Non-pigmented ciliary epithelial cell (primary cell): ENCODE data around the gene PGBD1.
"Not testable (repeated sequence)": the region's sequence is repeated elsewhere in the genome, so short reads cannot be mapped to it uniquely, and the experiment has no call there.

Source experiments
- DNase-seq: peaks from one replicate; pipeline ENCODE4 v3.0.0-alpha.2; 2010; ENCODE audit warnings: low read depth

PGBD1 gene

DNA sequence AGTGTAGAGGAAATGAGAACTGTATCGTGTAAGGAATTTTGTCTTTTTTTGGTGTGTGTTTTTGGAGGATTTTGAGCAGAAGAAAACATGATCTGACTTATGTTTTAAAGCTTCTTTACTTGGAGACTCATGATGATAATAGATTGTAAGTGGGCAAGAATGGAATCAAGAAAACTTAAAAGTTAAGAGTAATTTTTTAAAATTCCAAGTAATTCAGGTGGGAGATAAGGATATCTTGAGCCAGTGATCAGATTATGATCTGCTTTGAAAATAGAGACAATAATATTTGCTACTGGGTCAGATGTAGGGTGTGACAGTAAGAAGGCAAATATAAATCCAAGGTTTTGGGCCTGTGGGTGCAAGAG, 13.7 kb upstream of the PGBD1 start:
- no peak for DNase-seq

DNA sequence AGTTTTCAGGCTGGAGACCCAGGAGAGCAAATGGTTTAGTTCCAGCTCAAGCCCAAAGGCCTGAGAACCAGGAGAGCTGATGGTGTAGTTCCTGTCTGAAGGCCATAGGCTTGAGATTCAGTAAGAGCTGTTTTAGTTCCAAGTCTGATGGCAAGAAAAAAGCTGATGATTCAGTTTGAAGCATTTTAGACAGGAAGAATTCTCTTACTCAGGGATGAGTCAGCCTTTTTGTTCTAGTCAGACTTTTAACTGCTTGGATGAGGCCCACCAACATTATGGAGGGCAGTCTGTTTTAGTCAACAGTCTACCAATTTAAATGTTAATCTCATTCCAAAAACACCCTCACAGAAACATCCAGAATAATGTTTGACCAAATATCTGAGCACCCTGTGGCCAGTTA, 11.9 kb upstream of the PGBD1 start:
- DNase-seq: peak; percentile 79

DNA sequence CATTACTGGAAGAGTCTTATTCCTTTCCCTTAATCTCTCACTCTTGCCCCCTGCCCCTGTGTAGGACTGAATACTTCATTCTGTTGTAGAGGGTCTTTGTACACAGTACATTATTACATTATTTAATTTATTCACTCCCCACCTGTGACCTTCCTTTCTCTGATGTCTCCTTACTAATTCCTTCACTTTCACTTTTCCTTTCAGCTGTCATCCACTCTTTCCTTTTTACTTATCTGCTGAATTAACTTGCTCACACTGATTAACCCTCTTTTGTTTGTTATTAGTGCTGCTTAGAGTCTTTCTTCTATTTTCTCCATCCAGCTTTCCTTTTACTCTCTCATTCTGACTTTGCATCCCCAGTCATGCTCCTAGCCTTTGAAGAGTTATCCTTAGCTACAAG, 6.5 kb upstream of the PGBD1 start:
- no peak for DNase-seq

DNA sequence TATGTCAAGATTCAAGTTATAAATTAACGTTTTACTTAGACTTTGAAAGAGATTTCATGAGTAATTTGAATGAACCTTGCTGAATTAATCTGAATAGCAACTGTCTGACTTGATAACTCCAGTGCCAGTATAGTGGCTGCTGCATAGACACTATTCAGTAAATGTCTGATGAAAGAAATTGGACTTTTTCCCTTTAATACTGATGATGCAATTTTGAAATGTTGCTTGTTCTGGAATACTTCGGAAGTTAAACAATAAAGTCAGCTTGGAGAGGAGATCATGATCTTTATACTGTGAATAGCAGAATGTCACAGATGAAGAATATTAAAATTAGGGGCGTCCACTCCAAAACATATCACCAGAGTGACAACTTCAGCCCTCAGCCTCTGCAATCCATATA, 3.6 kb upstream of the PGBD1 start:
- DNase-seq: no peak

DNA sequence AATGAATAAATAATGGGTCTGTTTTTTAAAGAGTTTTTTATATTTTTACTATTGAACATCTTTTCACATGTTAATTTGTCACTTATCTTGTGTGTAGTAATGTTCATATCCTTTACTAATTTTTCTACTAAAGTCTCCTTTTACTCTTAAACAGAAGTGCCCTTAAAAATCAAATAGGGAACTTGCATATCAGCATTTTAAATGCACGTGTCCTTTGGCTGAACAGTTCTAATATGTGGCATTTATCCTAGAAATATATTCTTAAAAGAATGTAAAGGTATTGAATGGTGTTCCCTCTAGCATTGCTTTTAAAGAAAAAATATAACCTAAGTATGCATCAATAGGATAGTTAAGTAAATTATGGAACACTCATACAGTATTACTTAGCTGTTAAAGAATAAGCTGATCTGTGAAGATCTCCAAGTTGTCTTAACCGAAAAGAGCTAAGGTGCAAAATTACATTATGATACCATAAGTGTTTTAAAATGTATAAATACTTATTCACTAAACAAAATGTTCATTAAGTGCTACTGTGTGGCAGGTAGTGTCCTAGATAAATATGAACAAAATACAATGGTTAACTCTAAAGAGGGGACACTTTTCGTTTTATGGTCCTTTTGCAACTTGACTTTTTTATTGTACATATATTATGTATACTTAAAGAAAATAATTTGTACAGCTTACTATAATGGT, 631 bp upstream of the PGBD1 start:
- DNase-seq: no peak

DNA sequence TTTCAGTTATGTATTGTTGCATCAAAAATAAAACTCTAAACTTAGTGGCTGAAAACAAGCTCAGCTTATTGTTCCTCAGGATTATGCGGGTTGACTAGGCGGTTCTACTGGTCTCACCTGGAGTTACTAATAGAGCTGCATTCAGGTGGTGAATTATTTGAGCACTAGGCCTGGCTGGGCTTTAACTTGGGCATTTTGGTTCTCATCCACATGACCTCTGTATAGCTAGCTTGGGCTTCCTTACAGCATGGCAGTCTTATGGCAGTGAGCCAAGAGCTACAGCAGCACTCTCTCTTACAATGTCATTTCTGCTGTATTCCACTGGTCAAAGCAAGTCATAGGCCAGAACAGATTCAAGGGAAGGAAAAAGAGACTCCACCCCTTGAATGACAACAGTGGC, 1.6 kb downstream of the PGBD1 start:
- DNase-seq: no peak

DNA sequence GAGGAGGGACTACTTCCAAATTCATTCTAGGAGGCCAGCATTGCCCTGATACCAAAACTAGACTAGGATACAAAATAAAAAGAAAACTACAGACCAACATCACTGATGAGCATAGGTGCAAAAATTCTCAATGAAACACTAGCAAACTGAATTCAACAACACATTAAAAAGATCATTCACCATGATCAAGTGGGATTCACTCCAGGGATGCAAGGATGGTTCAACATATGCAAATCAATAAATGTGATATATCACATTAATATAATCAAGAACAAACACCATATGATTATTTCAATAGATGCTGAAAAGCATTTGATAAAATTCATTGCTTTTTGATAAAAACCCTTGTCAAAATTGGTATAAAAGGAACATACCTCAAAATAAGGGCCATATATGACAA, 10.2 kb downstream of the PGBD1 start:
- no peak for DNase-seq

DNA sequence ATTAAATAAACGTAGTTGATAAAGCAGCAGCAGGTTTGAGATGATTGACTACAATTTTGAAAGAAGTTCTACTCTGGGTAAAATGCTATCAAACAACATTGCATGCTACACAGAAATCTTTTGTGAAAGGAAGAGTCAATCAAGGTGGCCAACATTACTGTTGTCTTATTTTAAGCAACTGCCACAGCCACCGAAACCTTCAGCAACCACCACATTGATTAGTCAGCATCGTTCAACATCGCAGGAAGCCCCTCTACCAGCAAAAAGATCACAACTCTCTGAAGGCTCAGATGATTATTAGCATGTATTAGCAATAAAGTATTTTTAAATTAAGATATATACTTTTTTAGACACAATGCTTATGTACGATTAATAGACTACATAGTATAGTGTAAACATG, 14.0 kb downstream of the PGBD1 start:
- DNase-seq: no peak

DNA sequence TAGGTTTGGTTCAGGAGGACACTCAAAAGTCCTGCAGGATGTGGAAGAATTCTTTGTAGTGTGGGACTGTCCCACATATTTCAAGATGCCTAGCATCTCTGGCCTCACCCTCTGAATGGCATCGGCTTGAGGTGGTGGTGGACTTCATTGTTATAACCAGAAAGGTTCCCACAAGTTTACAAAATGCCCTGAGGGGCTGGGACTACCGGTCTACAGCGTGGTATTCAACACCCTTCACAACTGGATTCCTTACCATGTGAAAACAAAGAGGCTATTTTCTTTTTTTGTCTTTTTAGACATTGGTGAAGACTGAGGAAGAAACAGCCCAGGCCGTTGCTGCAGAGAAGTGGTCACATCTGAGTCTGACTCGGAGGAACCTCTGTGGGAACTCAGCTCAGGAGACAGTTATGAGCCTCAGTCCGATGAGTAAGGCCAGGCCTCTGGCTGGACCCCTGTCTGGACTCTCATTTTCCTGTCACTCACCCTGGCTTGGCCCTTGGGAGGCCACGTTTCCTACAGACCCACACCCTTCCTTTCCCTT, 15.2 kb downstream of the PGBD1 start:
- DNase-seq: no peak

DNA sequence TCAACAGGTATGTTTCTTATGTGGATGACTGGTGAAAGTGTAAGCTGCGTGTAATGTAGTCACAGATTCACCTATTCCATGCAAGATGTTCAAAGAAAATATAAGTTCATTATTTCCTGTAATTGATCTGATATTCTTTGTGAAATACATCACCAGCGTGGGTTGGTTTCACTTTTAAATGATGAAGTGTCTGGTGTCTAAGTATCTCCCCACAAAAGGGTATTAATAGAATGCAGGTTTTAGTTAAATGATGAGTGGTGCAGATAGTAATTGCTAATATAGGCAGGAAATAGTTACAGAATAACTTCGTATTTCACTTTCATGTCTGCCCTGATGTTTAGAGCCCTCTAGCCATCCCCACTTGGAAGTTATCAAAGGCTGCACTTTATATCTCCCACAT, 22.2 kb downstream of the PGBD1 start:
- no peak for DNase-seq

DNA sequence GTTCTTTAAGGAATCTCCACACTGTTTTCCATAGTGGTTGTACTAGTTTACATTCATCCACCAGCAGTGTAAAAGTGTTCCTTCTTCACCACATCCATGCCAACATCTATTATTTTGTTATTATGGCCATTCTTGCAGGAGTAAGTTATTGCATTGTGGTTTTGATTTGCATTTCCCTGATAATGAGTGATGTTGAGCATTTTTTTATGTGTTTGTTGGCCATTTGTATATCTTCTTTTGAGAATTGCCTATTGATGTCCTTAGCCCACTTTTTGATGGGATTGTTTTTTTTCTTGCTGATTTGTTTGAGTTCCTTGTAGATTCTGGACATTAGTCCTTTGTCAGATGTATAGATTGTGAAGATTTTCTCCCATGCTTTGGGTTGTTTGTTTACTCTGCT, 25.0 kb downstream of the PGBD1 start:
- not testable (repeated sequence) for DNase-seq

DNA sequence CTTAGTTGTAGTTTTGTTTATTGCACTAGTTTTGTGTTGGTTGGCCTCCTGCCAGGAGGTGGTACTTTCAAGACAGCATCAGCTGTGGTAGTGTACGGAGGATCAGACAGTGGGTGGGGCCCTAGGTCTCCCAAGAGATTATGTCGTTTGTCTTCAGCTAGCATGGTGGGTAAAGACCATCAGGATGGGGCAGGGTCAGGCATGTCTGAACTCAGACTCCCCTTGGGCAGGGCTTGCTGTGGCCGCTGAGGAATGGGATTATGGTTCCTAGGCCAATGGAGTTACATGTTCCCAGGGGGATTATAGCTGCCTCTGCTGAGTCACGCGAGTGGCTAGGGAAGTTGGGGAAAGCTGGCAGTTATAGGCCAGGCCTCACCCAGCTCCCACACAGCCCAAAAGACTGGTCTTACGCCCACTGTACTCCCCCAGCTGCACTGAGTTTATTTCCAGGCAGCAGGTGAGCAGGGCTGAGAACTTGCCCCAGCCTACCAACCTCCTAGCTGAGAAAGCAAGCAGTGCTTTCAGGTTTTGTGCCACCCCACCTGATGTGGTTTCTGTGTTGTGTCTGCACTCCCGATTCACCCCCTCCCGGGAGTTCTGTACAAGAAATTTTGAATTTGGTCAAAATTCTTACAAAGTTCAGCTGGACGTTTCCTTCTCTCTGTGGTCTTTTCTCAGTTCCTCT, 29.9 kb downstream of the PGBD1 start:
- DNase-seq: no peak

DNA sequence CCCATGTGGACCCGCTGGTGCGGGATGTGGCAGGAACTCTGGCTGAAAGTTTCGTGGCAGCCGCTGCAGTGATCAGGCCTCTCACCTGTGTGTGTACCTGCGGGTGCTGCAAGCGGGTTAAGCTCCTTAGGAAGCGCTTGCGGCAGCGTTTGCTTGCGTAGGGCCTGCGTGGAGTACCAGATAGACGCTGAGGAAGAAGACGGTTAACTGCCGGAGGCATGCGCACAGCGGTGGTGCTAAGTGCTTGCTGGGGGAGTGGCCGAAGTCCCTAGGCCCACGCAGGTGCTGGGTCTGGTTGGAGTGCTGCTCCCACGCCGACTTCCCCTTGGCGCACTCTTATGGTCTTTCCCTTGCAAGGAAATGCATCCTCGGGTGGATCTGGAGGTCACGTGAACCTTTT, 31.6 kb downstream of the PGBD1 start:
- no peak for DNase-seq

DNA sequence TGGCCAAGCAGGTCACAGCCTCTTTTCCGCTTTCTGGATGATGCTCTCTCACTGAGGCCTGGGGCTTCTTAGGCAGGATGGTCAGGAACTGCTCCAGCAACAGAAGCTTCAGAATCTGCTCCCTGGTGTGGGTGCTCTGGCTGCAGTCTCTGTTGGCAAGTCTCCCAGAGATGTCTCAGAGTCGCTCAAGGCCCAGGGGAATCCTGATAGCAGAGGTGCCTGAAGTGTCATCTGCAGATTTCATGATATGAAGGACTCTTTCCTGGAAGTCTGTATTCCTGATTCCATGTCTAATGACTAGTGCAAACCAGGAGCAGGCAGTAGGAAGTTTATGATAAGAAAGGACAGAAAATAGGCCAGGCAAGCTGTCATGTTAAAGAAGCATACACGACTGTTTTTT, 34.3 kb downstream of the PGBD1 start:
- DNase-seq: no peak

DNA sequence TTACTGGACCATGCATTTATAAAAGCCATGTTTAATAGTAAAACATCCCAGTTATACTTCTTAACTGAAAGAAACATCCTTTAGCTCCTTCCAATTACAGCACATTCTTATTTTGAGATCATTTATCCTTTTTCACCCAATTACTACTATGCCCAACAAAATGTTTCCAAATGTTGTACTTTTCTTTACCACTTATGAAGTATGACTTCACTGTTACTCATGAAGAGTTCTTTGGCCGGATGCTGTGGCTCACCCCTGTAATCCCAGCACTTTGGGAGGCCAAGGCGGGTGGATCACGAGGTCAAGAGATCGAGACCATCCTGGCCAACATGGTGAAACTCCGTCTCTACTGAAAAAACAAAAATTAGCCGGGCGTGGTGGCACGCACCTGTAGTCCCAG, 36.5 kb downstream of the PGBD1 start:
- not testable (repeated sequence) for DNase-seq

DNA sequence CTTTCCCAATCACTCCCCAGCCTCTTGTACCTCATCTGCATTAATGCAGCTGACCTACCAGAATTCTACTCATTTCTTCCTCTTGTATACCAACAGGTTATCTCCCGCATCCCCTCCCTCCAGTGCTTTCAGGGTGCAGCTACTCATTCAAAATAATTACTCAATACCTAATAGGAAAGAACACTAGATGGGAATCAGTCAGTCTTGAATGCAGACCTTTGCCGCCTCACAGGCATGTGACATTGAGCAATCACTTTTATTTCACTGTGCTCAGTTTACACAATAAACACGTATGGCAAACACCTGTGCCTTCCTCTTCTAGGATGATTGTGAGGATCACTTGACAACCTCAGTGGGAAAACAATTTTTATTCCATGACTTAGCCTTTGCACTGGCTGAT, 41.3 kb downstream of the PGBD1 start:
- no peak for DNase-seq

DNA sequence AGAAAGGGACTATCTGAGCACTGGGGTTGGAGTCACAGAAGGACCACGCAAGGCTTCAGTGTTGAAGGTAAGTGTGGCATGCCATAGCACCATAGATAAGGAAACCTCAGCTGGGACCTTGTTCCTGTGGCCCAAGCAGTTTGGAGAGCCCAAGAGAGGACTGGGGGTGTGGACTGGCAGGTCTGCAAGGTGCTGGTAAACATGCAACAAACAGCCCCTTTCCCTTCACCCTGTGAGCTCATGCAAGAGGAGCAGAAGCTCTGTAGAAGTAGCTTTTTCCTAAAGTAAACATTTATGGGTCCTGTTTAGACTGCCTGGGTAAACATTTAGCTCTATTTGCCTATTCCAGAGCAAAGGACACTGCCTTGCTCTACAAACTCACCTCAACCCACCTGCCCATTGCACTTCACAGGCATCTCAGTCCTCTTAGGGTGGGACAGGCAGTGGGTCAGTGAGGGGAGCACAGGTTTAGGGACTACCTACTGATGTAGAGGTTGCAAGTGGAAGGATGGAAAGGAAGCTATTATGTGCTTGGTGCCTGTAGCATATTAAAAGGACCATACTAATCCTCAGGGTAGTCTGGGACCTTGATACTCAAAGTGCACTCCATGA, 42.5 kb downstream of the PGBD1 start:
- DNase-seq: no peak

DNA sequence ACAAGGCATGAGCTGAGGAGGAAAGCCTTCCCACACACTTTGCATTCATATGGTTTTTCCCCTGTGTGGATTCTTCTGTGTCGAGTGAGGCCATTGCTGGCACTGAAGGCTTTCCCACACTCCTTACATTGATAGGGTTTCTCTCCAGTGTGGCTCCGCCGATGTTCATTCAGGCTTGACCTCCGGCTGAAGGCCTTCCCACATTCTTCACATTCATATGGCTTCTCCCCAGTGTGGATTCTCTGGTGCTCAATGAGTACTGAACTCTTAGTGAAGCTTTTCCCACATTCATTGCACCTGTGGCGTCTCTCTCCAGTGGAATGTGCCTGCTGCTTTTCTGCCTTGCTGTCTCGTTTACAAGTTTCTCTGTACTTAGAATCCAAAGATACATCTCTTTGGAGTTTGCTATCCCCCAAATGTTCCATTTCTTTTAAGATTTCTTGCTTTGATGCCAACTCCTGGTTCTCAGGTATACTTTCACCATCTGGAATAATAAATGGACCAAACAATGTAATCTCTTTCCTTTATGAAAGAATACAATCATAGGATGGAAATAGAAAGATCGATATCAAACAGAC, 45.1 kb downstream of the PGBD1 start:
- DNase-seq: no peak

DNA sequence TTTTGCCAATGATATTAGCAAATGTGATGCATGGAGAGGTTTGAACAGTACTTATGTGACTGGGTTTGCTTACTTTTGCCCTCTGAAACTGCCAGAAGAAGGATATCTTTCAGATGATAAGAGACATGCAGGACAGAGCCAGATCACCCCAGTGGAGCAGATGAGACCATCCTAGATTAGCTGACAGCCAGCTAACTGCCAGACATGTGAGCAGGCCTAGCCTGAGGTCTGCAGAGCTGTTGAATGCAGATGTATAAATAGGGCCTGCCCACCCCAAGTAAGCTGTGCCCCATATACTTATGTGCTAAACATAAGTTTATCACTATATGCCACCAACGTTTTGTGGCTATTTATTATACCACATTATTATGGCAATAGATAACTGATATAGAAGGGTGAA, 48.7 kb downstream of the PGBD1 start:
- no peak for DNase-seq

DNA sequence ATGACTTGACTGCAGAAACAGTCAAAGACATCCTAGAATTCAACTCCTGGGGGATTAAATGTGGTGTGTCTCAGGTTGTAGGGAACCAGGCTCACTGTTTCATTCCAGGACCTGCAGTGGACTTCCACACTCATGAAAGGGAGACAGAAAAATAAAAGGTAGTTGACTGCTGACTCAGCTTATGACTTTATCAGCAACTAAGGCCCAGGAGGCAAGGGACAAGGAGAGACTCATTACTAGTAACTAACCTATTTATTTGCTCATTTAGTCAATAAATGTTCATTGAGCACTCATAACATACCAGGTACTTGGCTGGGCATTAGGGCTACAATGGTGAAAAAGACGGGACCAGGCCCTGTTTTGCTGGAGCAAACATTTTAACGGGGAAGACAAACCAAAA, 51.7 kb downstream of the PGBD1 start:
- no peak for DNase-seq

DNA sequence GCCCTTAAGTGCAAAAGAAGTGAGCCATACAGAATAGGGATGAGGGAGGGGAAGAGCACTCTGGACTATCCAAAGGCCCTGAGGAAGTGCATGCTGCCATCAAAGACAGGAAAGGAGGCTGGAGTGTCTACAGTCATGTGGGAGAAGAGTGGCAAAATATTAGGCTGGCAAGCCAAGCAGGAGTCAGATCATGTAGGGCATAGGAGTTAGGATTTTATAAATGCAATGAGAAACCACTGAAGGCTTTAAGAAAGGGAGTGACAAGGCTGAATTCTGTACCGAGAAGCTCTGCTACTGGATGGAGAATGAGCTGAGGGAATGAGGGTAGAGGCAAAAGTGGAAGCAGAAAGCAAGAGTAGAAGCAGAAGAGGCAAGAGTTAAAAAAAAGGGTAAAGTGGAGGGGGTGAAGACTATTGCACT, 52.2 kb downstream of the PGBD1 start:
- DNase-seq: no peak

DNA sequence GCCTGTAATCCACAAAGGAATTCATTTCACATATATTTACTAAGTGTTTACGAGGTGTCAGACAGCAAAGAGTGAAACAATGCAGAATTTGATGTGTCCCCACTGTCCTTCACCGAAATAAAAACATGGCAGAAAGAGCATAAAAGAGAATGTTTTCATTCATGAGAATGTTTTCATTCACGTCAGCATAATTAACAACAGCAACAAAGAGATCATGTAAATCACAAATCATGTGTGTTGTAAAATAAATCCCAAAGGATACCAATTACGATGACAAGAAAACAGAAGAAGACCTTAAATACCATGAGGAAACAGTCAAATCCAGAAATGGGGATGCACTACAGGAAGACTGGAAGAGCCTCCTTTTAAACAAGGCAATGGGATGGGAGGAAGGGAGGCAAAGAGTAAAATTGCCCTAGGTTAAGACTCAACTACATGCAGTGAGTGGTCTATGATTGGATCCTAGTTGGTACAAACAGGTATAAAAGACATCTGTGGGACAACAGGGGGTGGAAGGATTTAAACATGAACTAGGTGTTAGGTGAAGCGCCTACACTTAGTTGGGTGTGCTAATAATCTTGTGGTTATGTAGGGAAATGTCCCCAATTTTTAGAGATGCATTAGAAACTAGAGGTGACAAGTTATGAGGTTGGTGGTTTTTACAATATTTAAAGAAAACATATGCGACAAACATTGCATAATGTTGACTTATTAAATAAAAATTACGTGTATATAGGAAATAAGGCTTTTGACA, 53.1 kb downstream of the PGBD1 start:
- DNase-seq: no peak
